M059J (cell line): ENCODE data around the gene SNAP29. TPM values are rescaled to one million over a fixed set of nuclear protein-coding genes. Genes with fewer than 3 reads are reported as not detected.
"Not testable (repeated sequence)": the region's sequence is repeated elsewhere in the genome, so short reads cannot be mapped to it uniquely, and the experiment has no call there.

Experiments
- DNase-seq: peaks from one replicate; pipeline ENCODE4 v3.0.0-alpha.2; 2012; ENCODE audit warnings: low read depth
- total RNA-seq: library from RNA; depleted of rRNA; stranded (reverse); fragments of >200 nt; shearing (Covaris generic); gene quantifications from 2 replicates; pipeline ENCODE4 v1.2.3, GENCODE V29; 2014; rRNA removed

The SNAP29 gene
- 10.7 and 11.5 TPM in 2 replicates for total RNA-seq

GRCh38 chr22:20858615-20859416, at the start of gene SNAP29, which contains the start of gene PI4KA:
SNAP29 (plus strand) TSS chr22:20859007; CDS start chr22:20859111, 104 bp downstream.
PI4KA (minus strand) TSS chr22:20858811; CDS start chr22:20858725, 86 bp downstream.
- DNase-seq: peak; percentile 95

- DNase-seq: no peak
Observed at GRCh38 chr22:20809538-20810185, 49.1 kb upstream of the SNAP29 start.

DNA sequence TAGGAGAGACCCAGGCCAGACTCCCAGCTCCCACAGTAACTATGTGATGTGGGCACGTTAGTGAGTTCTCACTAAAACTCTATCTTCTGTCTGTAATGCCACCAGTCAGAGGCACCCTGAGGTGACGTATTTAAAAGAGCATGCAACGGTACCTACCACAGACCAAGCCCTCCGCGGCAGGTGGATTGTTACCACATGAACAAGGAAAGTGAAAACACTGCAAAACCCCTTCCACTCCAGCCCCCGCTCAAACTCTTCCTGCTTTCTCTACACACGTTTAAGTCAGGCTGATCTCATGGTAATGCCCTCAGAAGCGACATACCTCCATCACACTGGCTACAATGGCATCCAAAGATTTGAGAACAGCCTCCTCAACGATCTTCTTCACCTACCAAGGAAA, 48.2 kb upstream of the SNAP29 start:
- no peak for DNase-seq

GRCh38 chr22:20811171-20811570, 47.6 kb upstream of the SNAP29 start:
- no peak for DNase-seq

DNA sequence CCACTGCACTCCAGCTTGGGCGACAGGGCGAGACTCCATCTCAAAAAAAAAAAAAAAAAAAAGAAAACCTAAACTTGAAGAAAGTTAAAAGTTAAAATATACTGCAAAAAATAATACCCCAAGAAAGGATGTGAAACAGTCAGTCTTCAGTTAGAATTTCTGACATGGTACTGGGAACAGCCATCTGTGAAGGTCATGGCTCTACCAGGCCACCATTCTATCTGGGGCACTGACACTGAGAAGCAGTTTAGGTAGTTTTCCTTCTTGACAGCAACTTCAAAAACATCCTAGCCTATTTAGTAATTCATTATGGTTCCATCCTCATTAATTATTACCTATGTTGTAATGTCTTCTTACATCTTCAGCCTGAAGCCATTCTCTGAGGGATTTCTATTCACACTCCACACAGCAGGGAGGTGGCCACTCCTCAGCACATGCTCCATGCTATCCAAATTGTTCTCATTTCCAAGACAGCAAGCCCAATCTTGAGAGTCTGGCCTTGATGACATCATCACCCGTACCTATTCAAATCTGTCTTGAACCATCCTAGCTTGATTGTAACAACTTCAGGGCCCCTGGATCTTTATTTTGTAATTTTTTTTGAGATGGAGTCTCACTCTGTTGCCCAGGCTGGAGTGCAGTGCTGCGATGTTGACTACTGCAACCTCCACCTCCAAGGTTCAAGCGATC, 46.7 kb upstream of the SNAP29 start:
- DNase-seq: no peak

DNA sequence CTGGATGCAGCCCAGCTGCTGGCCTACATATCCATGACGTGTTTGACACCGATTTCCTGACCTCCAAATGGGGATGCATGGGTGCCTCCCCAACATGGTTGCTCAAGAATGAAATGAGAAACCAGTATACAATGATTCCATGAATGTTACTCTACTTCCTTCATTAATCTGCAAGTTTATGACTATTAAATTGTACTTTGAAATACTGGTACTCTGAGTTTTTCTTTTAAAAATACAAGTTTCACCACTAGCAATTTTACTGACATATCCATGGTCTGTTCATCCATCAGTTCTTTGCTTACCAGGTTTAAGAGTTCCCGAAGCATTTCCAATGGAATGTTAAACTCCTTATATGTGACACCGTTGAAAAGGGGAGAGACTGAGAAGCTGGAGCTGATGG, 45.8 kb upstream of the SNAP29 start:
- DNase-seq: no peak

DNA sequence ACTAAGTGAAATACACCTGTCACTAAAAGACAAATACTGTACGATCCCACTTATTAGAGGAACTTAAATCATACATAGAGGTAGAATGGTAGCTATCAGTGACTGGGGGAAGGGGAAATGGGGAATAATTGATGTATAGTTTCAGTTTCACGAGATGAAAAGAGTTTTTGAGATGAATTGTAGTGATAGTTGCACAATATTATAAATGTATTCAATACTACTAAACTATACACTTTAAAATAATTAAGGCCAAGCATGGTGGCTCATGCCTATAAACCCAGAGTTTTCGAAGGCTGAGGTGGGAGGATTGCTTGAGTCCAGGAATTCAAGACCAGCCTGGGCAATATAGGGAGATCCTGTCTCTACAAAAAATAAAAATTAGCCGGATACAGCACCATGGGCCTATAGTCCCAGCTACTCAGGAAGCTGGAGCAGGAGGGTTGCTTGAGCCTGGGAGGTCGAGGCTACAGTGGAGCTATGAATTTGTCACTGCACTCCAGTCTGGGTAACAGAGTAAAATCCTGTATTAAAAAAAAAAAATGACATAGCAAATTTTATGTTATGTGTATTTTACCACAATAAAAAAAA, 44.5 kb upstream of the SNAP29 start:
- DNase-seq: no peak

GRCh38 chr22:20815477-20816050, 43.2 kb upstream of the SNAP29 start:
- DNase-seq: no peak

- no peak for DNase-seq
Observed at GRCh38 chr22:20816559-20816958, 42.2 kb upstream of the SNAP29 start.

DNA sequence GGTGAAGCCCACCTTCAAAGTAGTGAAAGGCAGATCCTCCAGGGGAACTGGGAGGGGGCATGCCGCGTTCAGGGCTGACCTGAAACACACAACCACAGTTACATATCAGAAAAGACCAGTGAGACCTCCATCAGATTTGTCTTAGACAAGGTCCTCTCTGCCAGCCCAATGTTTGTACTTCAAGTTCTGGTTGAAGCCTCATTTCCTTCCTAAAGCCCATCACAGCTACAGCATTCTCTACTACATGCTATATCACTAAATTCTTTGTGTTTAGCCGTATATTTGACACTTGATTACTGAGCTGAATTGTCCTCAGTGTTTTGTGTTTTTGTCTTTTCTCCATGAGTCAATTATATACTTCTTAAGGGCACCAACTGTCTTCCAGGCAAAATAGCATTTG, 40.3 kb upstream of the SNAP29 start:
- DNase-seq: no peak

- no peak for DNase-seq
Observed at GRCh38 chr22:20819471-20819870, 39.3 kb upstream of the SNAP29 start.

DNA sequence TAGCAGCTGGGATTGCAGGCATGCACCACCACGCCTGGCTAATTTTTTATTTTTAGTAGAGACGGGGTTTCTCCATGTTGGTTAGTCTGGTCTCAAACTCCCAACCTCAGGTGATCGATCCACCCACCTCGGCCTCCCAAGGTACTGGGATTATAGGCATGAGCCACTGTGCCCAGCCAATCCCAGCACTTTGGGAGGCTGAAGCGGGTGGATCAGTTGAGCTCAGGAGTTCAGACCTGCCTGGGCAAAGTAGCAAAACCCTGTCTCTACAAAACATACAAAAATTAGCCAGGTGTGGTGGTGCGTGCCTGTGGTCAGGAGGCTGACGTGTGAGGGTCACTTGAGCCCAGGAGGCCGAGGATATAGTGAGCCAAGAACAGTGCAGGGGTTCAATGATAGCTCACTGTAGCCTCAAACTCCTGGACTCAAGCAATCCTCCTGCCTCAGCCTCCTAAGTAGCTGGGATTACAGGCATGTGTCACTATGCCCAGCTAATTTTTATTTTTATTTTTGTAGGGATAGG, 37.0 kb upstream of the SNAP29 start:
- DNase-seq: not testable (repeated sequence)

- DNase-seq: no peak
Observed at GRCh38 chr22:20822240-20822639, 36.6 kb upstream of the SNAP29 start.

GRCh38 chr22:20823264-20823663, 35.5 kb upstream of the SNAP29 start:
- DNase-seq: no peak

- not testable (repeated sequence) for DNase-seq
Observed at GRCh38 chr22:20825216-20825615, 33.6 kb upstream of the SNAP29 start.

- no peak for DNase-seq
Observed at GRCh38 chr22:20825624-20826023, 33.2 kb upstream of the SNAP29 start.

DNA sequence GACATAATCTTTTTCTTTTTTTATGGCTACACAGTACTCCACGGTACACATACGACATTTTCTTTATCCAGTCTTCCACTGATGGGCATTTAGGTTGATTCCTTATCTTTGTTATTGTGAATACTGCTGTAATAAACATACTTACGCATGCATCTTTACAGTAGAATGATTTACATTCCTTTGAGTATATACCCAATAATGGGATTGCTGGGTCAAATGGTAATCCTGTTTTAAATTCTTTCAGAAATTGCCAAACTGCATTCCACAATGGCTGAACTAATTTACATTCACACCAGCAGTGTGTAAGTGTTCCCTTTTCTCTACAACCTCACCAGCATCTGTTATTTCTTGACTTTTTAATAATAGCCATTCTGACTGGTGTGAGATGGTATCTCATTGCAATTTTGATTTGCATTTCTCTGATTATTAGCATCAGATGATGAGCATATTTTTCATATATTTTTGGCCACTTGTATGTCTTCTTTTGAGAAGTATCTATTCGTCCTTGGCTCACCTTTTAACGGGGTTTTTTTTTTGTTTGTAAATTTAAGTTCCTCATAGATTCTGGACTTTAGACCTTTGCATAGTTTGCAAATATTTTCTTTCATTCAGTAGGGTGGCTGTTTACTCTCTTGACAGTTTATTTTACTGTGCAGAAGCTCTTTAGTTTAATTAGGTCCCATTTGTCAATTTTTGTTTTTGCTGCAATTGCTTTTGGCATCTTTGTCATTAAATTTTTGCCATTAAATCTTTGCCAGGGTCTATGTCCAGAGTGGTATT, 32.2 kb upstream of the SNAP29 start:
- not testable (repeated sequence) for DNase-seq

DNA sequence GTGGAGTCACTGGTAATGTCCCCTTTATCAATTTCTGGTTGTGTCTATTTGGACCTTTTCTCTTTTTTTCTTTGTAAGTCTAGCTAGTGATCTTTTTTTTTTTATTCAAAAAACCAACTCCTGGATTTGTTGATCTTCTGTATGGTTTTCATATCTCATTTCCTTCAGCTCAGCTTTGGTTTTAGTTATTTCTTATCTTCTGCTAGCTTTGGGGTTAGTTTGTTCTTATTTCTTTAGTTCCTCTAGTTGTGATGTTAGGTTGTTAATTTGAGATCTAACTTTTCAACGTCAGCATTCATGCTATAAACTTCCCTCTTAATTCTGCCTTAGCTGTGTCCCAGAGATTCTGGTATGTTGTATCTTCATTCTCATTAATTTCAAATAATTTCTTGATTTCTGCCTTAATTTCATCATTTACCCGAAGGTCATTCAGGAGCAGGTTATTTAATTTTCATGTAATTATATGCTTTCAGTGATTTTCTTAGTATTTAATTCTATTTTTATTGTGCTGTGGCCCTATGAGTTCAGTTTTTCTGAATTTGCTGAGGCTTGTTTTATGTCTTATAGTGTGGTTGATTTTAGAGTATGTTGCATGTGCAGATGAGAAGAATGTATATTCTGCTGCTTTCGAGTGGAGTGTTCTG, 29.2 kb upstream of the SNAP29 start:
- no peak for DNase-seq

GRCh38 chr22:20833225-20833665, 25.6 kb upstream of the SNAP29 start:
- no peak for DNase-seq

DNA sequence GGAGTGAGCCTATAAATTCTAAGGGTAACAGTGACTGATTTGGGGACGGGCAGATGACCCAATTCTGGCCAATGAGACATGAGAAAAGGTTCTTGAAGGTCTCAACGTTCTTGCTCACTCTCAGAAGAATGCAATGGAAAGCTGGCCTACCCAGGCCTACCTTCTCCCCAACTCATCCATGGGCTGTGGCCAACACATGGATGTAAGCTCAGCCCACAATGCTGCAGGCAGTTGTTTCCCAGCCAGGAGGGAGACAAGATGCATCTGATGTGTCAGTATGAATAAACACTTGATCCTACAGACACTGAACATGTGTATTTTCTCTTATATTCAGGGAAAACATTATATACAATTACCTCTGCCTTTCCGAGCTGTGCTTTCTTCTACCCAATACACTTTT, 24.6 kb upstream of the SNAP29 start:
- DNase-seq: no peak
